ENCODE data around the gene UGT1A5. TPM values are rescaled to one million over a fixed set of nuclear protein-coding genes. Genes with fewer than 3 reads are reported as not detected.

UGT1A5 gene
- polyA plus RNA-seq, 1 donor (not counting 4 experiments of a cell fraction or from before 2014, with no cell fraction given): 1.3 TPM

DNA sequence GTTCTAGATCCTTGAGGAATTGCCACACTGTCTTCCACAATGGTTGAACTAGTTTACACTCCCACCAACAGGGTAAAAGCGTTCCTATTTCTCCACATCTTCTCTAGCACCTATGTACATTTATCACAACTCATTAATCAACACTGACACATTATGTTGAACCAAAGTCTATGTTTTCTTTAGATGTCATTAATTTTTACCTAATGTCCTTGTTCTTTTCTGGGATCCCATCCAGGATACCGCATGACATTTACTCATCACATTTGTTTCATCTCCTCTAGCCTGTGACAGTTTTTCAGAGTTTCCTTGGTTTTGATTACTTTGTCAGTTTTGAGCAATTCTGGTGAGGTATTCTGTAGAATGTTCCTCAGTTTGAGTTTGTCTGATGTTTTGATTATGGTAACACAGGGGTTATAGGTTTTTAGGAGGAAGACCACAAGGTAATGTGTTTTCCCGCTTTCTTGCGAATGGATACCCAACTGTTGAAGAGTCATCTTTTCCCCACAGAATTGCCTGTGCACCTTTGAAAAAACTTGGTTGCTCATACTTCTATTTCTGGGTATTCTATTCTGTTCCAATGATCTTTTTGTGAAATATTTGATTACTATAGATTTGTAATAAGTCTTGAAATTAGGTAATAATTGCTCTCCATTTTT is 44.0 kb upstream of the UGT1A5 start:
- H3K9me3 ChIP-seq (ENCODE audit: control insufficient read depth, low read depth, low read length): no peaks in the 10 kb centered on the region
- dilution Hi-C loops (cut with MboI; ENCODE audit: extremely low pct_ligation_motif_present, low sequenced_read_pairs): no loop called here
- no peak overlapping the region for H3K4me3 ChIP-seq (ENCODE audit: control insufficient read depth in 2 of 3, extremely low read depth in 1 of 3, insufficient read depth in 2 of 3, low read depth in 1 of 3, low read length in 3 of 3)
- no peaks in the 10 kb centered on the region for H4K20me1 ChIP-seq (ENCODE audit: control insufficient read depth, extremely low read depth, insufficient read depth, low read length)
- H3K9ac ChIP-seq (ENCODE audit: control insufficient read depth, extremely low read depth, insufficient read depth, low read length): no peak overlapping the region
- FAIRE-seq: no peak
- H2AFZ ChIP-seq (ENCODE audit: control insufficient read depth, low read length): no peak overlapping the region
- H3K36me3 ChIP-seq (ENCODE audit: control insufficient read depth in 2 of 2, extremely low read depth in 1 of 2, insufficient read depth in 2 of 2, low read length in 2 of 2): no peaks in the 10 kb centered on the region
- H3K4me2 ChIP-seq (ENCODE audit: control insufficient read depth, extremely low read depth, insufficient read depth, low read depth, low read length): no peak overlapping the region
- TF ChIP-seq, protein P1, sequence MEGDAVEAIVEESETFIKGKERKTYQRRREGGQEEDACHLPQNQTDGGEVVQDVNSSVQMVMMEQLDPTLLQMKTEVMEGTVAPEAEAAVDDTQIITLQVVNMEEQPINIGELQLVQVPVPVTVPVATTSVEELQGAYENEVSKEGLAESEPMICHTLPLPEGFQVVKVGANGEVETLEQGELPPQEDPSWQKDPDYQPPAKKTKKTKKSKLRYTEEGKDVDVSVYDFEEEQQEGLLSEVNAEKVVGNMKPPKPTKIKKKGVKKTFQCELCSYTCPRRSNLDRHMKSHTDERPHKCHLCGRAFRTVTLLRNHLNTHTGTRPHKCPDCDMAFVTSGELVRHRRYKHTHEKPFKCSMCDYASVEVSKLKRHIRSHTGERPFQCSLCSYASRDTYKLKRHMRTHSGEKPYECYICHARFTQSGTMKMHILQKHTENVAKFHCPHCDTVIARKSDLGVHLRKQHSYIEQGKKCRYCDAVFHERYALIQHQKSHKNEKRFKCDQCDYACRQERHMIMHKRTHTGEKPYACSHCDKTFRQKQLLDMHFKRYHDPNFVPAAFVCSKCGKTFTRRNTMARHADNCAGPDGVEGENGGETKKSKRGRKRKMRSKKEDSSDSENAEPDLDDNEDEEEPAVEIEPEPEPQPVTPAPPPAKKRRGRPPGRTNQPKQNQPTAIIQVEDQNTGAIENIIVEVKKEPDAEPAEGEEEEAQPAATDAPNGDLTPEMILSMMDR (optimal IDR thresholded peaks at IDR 0.05 in 1 of 3, IDR thresholded peaks at IDR 0.05 in 1 of 3, conservative IDR thresholded peaks at IDR 0.05 in 1 of 3; ENCODE audit: extremely low read depth in 1 of 3, insufficient read depth in 2 of 3, low read length in 3 of 3): no peak
- no peak for TF ChIP-seq EZH2 (IDR thresholded peaks at IDR 0.05; ENCODE audit: low read length)
- H3K27me3 ChIP-seq (ENCODE audit: control insufficient read depth, extremely low read depth, insufficient read depth, low read length): no peaks in the 10 kb centered on the region
- DNase-seq (ENCODE audit: low read depth, low spot score): no peak
- no peaks in the 10 kb centered on the region for H3K9me1 ChIP-seq (ENCODE audit: control insufficient read depth, extremely low read depth, insufficient read depth, low read length)
- H3K4me1 ChIP-seq (ENCODE audit: control insufficient read depth, extremely low read depth, insufficient read depth, low read length): no peaks in the 10 kb centered on the region
- no peak overlapping the region for H3K27ac ChIP-seq (ENCODE audit: control insufficient read depth, insufficient read depth, low read length)
- H3K79me2 ChIP-seq (ENCODE audit: control insufficient read depth, insufficient read depth, low read length): no peaks in the 10 kb centered on the region

DNA sequence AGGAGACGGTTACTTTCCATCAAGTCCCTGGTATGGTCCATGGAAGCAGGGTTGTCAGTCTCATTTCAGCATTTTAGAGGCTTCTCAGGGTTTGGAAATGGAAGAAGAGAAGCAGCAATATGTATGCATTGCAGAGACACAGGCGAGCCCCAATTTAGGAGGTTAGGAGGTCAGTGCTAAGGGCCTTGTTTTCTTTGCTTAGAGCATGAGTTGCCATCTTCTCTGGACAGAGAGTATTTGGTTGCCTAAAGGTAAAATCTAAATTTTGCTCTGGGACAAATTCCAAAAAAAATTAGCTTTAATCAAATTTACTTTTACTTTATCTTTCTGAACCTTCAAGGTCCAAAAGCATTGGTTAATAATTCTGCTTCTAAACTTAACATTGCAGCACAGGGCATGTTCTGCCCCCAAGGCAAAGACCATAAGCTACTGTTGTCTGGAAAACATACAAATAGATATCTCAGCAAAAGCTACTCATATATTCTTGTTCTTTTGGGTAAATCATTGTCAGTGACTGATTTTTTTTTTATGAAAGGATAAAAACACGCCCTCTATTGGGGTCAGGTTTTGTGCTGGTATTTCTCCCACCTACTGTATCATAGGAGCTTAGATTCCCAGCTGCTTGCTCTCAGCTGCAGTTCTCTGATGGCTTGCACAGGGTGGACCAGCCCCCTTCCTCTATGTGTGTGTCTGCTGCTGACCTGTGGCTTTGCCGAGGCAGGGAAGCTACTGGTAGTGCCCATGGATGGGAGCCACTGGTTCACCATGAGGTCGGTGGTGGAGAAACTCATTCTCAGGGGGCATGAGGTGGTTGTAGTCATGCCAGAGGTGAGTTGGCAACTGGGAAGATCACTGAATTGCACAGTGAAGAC is 41.2 kb upstream of the UGT1A5 start, which contains the start of gene UGT1A9:
TSS of gene UGT1A9 (plus strand) at position 609 of the 872 bp plus-strand sequence. CDS start at position 646, 37 bp downstream.
- H3K4me1 ChIP-seq (ENCODE audit: control insufficient read depth, extremely low read depth, insufficient read depth, low read length): no peaks in the 10 kb centered on the region
- no peak within 1 kb of the TSS for H3K9ac ChIP-seq (ENCODE audit: control insufficient read depth, extremely low read depth, insufficient read depth, low read length)
- no peak within 1 kb of the TSS for H3K4me3 ChIP-seq (ENCODE audit: control insufficient read depth in 2 of 3, extremely low read depth in 1 of 3, insufficient read depth in 2 of 3, low read depth in 1 of 3, low read length in 3 of 3)
- H3K36me3 ChIP-seq (ENCODE audit: control insufficient read depth in 2 of 2, extremely low read depth in 1 of 2, insufficient read depth in 2 of 2, low read length in 2 of 2): no peaks in the 10 kb centered on the region
- dilution Hi-C loops (cut with MboI; ENCODE audit: extremely low pct_ligation_motif_present, low sequenced_read_pairs): no loop called here
- no peaks in the 10 kb centered on the region for H3K9me3 ChIP-seq (ENCODE audit: control insufficient read depth, low read depth, low read length)
- no peak within 1 kb of the TSS for H2AFZ ChIP-seq (ENCODE audit: control insufficient read depth, low read length)
- no peaks in the 10 kb centered on the region for H3K27me3 ChIP-seq (ENCODE audit: control insufficient read depth, extremely low read depth, insufficient read depth, low read length)
- DNase-seq (ENCODE audit: low read depth, low spot score) (no peak), FAIRE-seq (no peak)
- no peak within 1 kb of the TSS for H3K27ac ChIP-seq (ENCODE audit: control insufficient read depth, insufficient read depth, low read length)
- H4K20me1 ChIP-seq (ENCODE audit: control insufficient read depth, extremely low read depth, insufficient read depth, low read length): no peaks in the 10 kb centered on the region
- H3K79me2 ChIP-seq (ENCODE audit: control insufficient read depth, insufficient read depth, low read length): no peaks in the 10 kb centered on the region
- TF ChIP-seq, protein P1 (optimal IDR thresholded peaks at IDR 0.05 in 1 of 3, IDR thresholded peaks at IDR 0.05 in 1 of 3, conservative IDR thresholded peaks at IDR 0.05 in 1 of 3; ENCODE audit: extremely low read depth in 1 of 3, insufficient read depth in 2 of 3, low read length in 3 of 3): no peak
- no peak for TF ChIP-seq EZH2 (IDR thresholded peaks at IDR 0.05; ENCODE audit: low read length)
- no peaks in the 10 kb centered on the region for H3K9me1 ChIP-seq (ENCODE audit: control insufficient read depth, extremely low read depth, insufficient read depth, low read length)
- no peak within 1 kb of the TSS for H3K4me2 ChIP-seq (ENCODE audit: control insufficient read depth, extremely low read depth, insufficient read depth, low read depth, low read length)

Measured in keratinocyte (primary cell).